ENCODE results near the gene PTPN9. TPM values are rescaled to one million over a fixed set of nuclear protein-coding genes. Genes with fewer than 3 reads are reported as not detected.

The PTPN9 gene
- 10.1 and 18.0 TPM in 2 replicates for total RNA-seq

GRCh38 chr15:75578948-75579920 lies at the start of gene PTPN9:
TSS of gene PTPN9 (minus strand) at chr15:75579315. CDS start at chr15:75578776, 539 bp downstream.

GRCh38 chr15:75625542-75626347 lies 46.6 kb upstream of the PTPN9 start, which contains the start of gene SNUPN:
TSS of gene SNUPN (minus strand) at chr15:75625725. CDS start at chr15:75621051, 4,674 bp downstream.

GRCh38 chr15:75451674-75452363 lies 127.3 kb downstream of the PTPN9 start, which contains the start of gene SIN3A:
TSS of gene SIN3A (minus strand) at chr15:75451690. CDS start at chr15:75430375, 21,315 bp downstream.

Other genes starting within 250 kb of the PTPN9 start
- 89.4 and 103 TPM in 2 replicates for gene COMMD4, start 243.3 kb downstream of the PTPN9 start, total RNA-seq
- gene NEIL1, start 232.3 kb downstream of the PTPN9 start, total RNA-seq, result 11.1 and 12.4 TPM in 2 replicates
- gene MAN2C1, start 210.7 kb downstream of the PTPN9 start, total RNA-seq, result 53.0 and 61.4 TPM in 2 replicates
- gene SIN3A, start 127.6 kb downstream of the PTPN9 start, total RNA-seq, result 24.8 and 27.7 TPM in 2 replicates
- 30.4 and 32.6 TPM in 2 replicates for gene SNUPN, start 46.4 kb upstream of the PTPN9 start, total RNA-seq
- 139 and 210 TPM in 2 replicates for gene IMP3, start 60.9 kb upstream of the PTPN9 start, total RNA-seq
- 17.5 and 28.3 TPM in 2 replicates for gene SNX33, start 68.6 kb upstream of the PTPN9 start, total RNA-seq
- gene CSPG4, start 133.5 kb upstream of the PTPN9 start, total RNA-seq, result 73.2 and 91.5 TPM in 2 replicates